GM12875 (cell line): ENCODE data around the gene UMAD1.

ENCODE experiments used
- H3K4me3 ChIP-seq: one replicate; pipeline ENCODE4 v1.5.1; 2011; ENCODE audit warnings: low read depth, low read length, control low read depth
- TF ChIP-seq, protein P1 (sequence below): IDR thresholded peaks from 2 replicates; pipeline ENCODE4 v1.5.1; 2011; ENCODE audit warnings: low read depth, mild to moderate bottlenecking, control low read depth, inconsistent platforms, low read length, moderate library complexity, borderline replicate concordance; ENCODE audit not compliant: insufficient read depth

Gene UMAD1

DNA sequence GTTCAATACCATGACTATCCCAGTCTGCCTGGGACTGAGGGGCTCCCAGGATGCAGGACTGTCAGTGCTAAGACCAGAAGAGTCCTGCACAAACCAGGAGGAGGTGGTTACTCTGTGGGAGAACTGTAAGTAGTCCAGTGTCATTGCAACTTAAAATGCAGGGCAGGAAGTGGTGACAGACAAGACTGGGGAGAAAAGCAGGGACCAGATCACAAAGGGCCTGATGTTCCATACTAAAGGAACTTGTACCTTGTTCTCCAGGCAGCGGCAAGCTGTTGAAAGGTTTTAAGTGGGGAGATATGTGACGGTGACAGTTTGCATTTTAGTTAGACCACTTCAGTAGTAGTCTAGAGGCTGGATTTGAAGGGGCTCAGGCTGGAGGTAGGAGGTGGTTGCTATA, 262.3 kb downstream of the UMAD1 start:
- TF ChIP-seq, protein P1, sequence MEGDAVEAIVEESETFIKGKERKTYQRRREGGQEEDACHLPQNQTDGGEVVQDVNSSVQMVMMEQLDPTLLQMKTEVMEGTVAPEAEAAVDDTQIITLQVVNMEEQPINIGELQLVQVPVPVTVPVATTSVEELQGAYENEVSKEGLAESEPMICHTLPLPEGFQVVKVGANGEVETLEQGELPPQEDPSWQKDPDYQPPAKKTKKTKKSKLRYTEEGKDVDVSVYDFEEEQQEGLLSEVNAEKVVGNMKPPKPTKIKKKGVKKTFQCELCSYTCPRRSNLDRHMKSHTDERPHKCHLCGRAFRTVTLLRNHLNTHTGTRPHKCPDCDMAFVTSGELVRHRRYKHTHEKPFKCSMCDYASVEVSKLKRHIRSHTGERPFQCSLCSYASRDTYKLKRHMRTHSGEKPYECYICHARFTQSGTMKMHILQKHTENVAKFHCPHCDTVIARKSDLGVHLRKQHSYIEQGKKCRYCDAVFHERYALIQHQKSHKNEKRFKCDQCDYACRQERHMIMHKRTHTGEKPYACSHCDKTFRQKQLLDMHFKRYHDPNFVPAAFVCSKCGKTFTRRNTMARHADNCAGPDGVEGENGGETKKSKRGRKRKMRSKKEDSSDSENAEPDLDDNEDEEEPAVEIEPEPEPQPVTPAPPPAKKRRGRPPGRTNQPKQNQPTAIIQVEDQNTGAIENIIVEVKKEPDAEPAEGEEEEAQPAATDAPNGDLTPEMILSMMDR, result no peak
- no peak overlapping the region for H3K4me3 ChIP-seq

DNA sequence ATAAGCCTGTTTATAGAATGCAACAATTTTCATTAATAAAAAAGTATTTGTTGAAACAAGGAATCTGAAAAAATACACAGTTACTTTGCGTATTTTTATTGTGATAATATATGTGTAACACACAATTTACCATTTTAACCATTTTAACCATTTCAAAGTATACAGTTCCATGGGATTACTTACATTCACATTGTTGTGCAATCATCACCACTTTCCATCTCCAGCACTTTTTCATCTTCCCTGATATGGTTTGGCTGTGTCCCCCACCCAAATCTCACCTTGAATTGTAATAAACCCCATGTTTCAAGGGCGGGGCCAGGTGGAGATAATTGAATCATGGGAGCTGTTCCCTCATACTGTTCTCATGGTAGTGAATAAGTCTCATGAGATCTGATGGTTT, 266.8 kb downstream of the UMAD1 start:
- TF ChIP-seq, protein P1, result no peak

DNA sequence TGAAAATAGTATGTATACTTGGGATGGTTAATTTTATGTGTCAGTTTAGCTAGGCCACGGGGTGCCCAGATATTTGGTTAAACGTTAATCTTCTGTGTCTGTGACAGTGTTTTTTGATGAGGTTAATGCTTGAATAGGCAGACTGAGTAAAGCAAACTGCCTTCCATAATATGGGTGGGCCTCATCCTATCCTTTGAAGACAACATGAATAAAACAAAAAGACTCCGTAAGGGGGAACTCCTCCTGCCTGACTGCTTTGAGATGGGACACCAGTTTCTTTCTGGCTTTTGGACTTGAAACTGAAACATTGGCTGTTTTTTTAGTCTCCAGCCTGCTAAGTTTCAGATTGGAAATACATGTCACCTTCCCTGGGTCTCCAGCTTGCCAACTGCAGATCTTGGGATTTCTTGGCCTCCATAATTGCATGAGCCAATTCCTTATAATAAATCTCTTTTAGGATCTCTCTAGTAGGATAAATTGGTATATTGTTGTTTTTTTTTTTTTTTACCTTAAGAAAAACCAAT, 268.1 kb downstream of the UMAD1 start:
- H3K4me3 ChIP-seq, result no peak overlapping the region
- TF ChIP-seq, protein P1, result no peak

More for the DNA sequence above, 266.8 kb downstream of the UMAD1 start:
- no peak overlapping the region for H3K4me3 ChIP-seq

DNA sequence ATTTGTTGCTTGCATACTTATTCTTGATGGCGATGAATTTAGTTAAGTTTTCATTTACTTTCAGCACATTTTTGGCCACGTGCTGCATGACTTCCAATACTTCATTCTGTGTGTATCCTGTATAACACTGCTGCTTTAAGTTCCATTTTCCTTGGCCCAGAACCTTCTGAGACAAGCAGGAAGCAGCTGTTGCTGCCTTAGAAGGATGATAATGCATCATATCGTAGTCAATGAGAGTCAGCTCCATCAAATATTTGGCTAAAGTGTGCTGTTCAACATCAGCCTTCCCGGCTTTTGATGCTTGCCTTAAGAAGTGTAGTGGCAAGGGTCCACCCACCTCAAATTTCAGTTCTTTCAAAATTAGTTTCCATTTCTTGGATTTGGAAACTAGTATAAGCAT, 268.8 kb downstream of the UMAD1 start:
- H3K4me3 ChIP-seq, result no peak overlapping the region
- TF ChIP-seq, protein P1, result no peak

DNA sequence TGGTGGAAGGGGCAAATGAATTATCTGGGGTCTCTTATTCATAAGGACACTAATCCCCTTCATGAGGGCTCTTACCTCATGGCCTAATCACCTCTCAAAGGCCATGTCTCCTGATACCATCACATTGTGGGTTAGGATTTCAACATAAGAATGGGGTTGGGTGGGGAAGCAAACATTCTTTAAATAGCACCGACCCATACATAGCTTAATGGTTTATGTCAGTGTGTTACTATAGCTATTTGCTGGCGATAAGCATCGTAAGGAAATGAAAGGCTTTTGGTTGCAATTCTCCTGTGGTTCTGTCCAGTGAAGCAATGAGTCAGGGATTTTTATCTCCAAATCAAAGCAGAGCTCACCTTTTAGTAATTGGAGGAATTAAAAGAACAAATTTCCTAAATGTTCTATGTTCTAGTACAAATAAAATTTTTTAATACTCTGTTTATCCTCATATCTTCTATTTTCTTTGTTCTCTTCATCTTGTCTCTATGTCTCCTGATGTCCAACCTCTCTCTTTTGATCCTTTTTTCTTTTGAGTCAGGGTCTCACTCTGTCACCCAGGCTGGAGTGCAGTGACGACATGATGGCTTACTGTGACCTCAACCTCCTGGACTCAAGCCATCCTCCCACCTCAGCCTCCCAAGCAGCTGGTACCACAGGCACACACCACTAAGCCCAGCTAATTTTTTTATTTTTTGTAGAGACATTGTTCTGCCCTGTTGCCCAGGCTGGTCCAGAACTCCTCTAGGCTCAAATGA, 271.0 kb downstream of the UMAD1 start:
- TF ChIP-seq, protein P1, result no peak
- no peak overlapping the region for H3K4me3 ChIP-seq

DNA sequence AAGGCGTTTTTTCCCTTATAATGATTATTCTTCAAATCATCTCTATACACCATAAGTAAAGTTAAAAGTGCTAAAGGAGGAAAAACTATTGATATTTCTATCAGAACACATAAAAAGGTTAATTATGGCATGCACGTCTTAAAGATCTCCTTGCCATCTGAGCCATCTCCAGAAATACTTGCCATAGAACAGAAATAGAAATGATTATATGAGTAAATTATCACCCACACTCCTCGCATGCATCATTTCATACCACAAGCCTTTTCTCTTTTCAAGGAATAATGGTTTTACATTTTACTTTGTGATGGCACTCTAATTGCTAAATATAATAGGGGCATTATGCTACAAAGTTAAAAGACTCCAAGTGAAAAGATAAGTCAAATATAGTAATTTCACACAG, 272.4 kb downstream of the UMAD1 start:
- TF ChIP-seq, protein P1, result no peak
- H3K4me3 ChIP-seq, result no peak overlapping the region

DNA sequence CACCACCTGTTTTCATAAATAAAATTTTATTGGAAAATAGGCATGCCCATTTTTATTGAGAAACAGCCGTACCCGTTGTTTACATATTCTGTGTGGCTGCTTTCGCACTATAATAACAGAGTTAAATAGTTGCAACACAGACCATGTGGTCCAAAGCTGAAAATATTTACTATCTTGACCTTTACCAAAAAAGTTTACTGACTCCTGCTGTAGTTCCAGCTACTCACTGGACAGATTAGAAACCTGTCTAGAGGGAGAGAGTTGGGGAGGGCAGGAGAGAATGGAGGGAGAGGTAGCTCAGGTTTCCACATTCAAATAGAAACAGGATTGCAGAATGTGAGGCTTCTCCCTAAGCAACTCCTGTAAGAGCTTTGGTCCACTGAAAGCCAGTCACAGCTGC, 273.0 kb downstream of the UMAD1 start:
- TF ChIP-seq, protein P1, result no peak
- no peak overlapping the region for H3K4me3 ChIP-seq
